OCI-LY1 (cell line): ENCODE results near the gene CHI3L1.
A peak's percentile ranks its signal among the peaks of the same experiment; 100 is the strongest.

ENCODE experiments used
- H2AFZ ChIP-seq: fragments of 200-600 bp; sonication (generic), shearing (Covaris generic); 2 replicates; pipeline ENCODE4 v1.6.0; 2014; ENCODE audit warnings: antibody characterized with exemption, mild to moderate bottlenecking, low read length
- H3F3A ChIP-seq: fragments of 200-600 bp; sonication (generic), shearing (Covaris generic); 2 replicates; pipeline ENCODE4 v1.6.0; 2014; ENCODE audit warnings: mild to moderate bottlenecking, antibody characterized with exemption, low read length, moderate library complexity; ENCODE audit not compliant: insufficient read depth
- H3K27ac ChIP-seq: fragments of 200-600 bp; sonication (generic); 2 replicates; pipeline ENCODE4 v1.5.1; 2014; ENCODE audit warnings: low read length, mixed run types, mild to moderate bottlenecking, low read depth; ENCODE audit not compliant: poor library complexity, severe bottlenecking
- H3K27me3 ChIP-seq: fragments of 200-600 bp; sonication (generic); 2 replicates; pipeline ENCODE4 v1.6.0; 2014; ENCODE audit warnings: antibody characterized with exemption, mild to moderate bottlenecking, low read length, moderate library complexity; ENCODE audit not compliant: insufficient read depth
- H3K36me3 ChIP-seq: fragments of 200-600 bp; sonication (generic); 2 replicates; pipeline ENCODE4 v1.6.1; 2014; ENCODE audit warnings: mild to moderate bottlenecking, antibody characterized with exemption, low read length, moderate library complexity, mixed read lengths; ENCODE audit not compliant: insufficient read depth
- H3K4me1 ChIP-seq: fragments of 200-600 bp; sonication (generic); 2 replicates; pipeline ENCODE4 v1.5.1; 2014; ENCODE audit warnings: mild to moderate bottlenecking, low read length, moderate library complexity; ENCODE audit not compliant: insufficient read depth, severe bottlenecking
- H3K4me2 ChIP-seq: fragments of 200-600 bp; sonication (generic), shearing (Covaris generic); 2 replicates; pipeline ENCODE4 v1.6.1; 2014; ENCODE audit warnings: low read length
- H3K4me3 ChIP-seq: fragments of 200-600 bp; sonication (generic); 2 replicates; pipeline ENCODE4 v1.5.1; 2014; ENCODE audit warnings: low read length, low read depth, mild to moderate bottlenecking, mixed read lengths; ENCODE audit not compliant: poor library complexity, severe bottlenecking
- H3K79me2 ChIP-seq: fragments of 200-600 bp; shearing (Covaris generic); 2 replicates; pipeline ENCODE4 v1.6.1; 2016; ENCODE audit warnings: mixed run types, low read length, mixed read lengths; ENCODE audit not compliant: insufficient read depth
- H3K9ac ChIP-seq: fragments of 200-600 bp; sonication (generic), shearing (Covaris generic); 2 replicates; pipeline ENCODE4 v1.6.1; 2014; ENCODE audit warnings: mild to moderate bottlenecking, low read length, mixed read lengths
- H3K9me2 ChIP-seq: fragments of 200-600 bp; sonication (generic), shearing (Covaris generic); 2 replicates; pipeline ENCODE4 v1.6.1; 2014; ENCODE audit warnings: low read depth, mild to moderate bottlenecking, low read length, mixed read lengths
- H3K9me3 ChIP-seq: fragments of 200-600 bp; shearing (Covaris generic); 2 replicates; pipeline ENCODE4 v1.6.1; 2014; ENCODE audit warnings: low read length, mixed read lengths
- H4K20me1 ChIP-seq: fragments of 200-600 bp; sonication (generic), shearing (Covaris generic); 2 replicates; pipeline ENCODE4 v1.6.0; 2016; ENCODE audit warnings: mild to moderate bottlenecking, low read length; ENCODE audit not compliant: insufficient read depth
- CTCF ChIP-seq: fragments of 200-600 bp; sonication (generic), shearing (Covaris generic); IDR thresholded peaks from 2 replicates; pipeline ENCODE4 v1.5.1; 2017; ENCODE audit warnings: mild to moderate bottlenecking, antibody characterized with exemption, low read length, moderate library complexity, mixed read lengths
- EZH2 ChIP-seq: fragments of 200-600 bp; sonication (generic), shearing (Covaris generic); IDR thresholded peaks from 2 replicates; pipeline ENCODE4 v1.8.0; 2017; ENCODE audit warnings: borderline replicate concordance, mixed run types, mild to moderate bottlenecking, antibody characterized with exemption, low read length, moderate library complexity, mixed read lengths

Gene CHI3L1

GRCh38 chr1:203217668-203218067 is 31.2 kb upstream of the CHI3L1 start:
- no peak overlapping the region for H3K9ac ChIP-seq
- H2AFZ ChIP-seq, result no peak overlapping the region
- TF ChIP-seq EZH2 (no peak), CTCF (no peak)
- no peaks in the 10 kb centered on the region for H3K36me3 ChIP-seq
- no peaks in the 10 kb centered on the region for H3F3A ChIP-seq
- no peak overlapping the region for H3K4me2 ChIP-seq
- no peaks in the 10 kb centered on the region for H4K20me1 ChIP-seq
- 0 out of 2 replicates have a peak, but pooled peaks cover 8% of the 10 kb centered on the region for H3K27me3 ChIP-seq
- no peaks in the 10 kb centered on the region for H3K9me2 ChIP-seq
- no peaks in the 10 kb centered on the region for H3K79me2 ChIP-seq
- no peaks in the 10 kb centered on the region for H3K9me3 ChIP-seq
- H3K4me3 ChIP-seq, result no peak overlapping the region
- no peak overlapping the region for H3K27ac ChIP-seq
- H3K4me1 ChIP-seq, result no peaks in the 10 kb centered on the region

- H3K4me3 ChIP-seq, result no peak overlapping the region
- H3K36me3 ChIP-seq, result no peaks in the 10 kb centered on the region
- no peak overlapping the region for H3K9ac ChIP-seq
- H3K79me2 ChIP-seq, result no peaks in the 10 kb centered on the region
- no peaks in the 10 kb centered on the region for H3K9me3 ChIP-seq
- no peak overlapping the region for H3K27ac ChIP-seq
- H3K4me1 ChIP-seq, result no peaks in the 10 kb centered on the region
- 0 out of 2 replicates have a peak, but pooled peaks cover 8% of the 10 kb centered on the region for H3K27me3 ChIP-seq
- H3F3A ChIP-seq, result no peaks in the 10 kb centered on the region
- TF ChIP-seq CTCF (no peak), EZH2 (no peak)
- no peaks in the 10 kb centered on the region for H4K20me1 ChIP-seq
- no peaks in the 10 kb centered on the region for H3K9me2 ChIP-seq
- no peak overlapping the region for H3K4me2 ChIP-seq
- H2AFZ ChIP-seq, result no peak overlapping the region
Measured at GRCh38 chr1:203217139-203217655, 30.7 kb upstream of the CHI3L1 start.

- H3F3A ChIP-seq, result no peaks in the 10 kb centered on the region
- no peak overlapping the region for H3K4me2 ChIP-seq
- H3K79me2 ChIP-seq, result no peaks in the 10 kb centered on the region
- peak; percentile 76 for TF ChIP-seq CTCF
- TF ChIP-seq EZH2, result no peak
- H3K4me1 ChIP-seq, result no peaks in the 10 kb centered on the region
- no peak overlapping the region for H3K27ac ChIP-seq
- H3K9me3 ChIP-seq, result no peaks in the 10 kb centered on the region
- H3K36me3 ChIP-seq, result no peaks in the 10 kb centered on the region
- no peak overlapping the region for H3K9ac ChIP-seq
- H3K9me2 ChIP-seq, result no peaks in the 10 kb centered on the region
- H2AFZ ChIP-seq, result no peak overlapping the region
- 0 out of 2 replicates have a peak, but pooled peaks cover 8% of the 10 kb centered on the region for H3K27me3 ChIP-seq
- H4K20me1 ChIP-seq, result no peaks in the 10 kb centered on the region
- no peak overlapping the region for H3K4me3 ChIP-seq
Measured at GRCh38 chr1:203216274-203217138, 30.0 kb upstream of the CHI3L1 start.
